ENCODE measurements around the gene SMPD3. TPM values are rescaled to one million over a fixed set of nuclear protein-coding genes. Genes with fewer than 3 reads are reported as not detected.

Gene SMPD3
- total and polyA plus RNA-seq, 2 of the 4 experiments (the other 2 are of a cell fraction), result not detected

- intact Hi-C loops (cut with micrococcal nuclease) (no loop called here), dilution Hi-C loops (cut with HindIII; ENCODE audit: low sequenced_read_pairs, unreplicated experiment) (no loop called here), in situ Hi-C loops (cut with MboI; ENCODE audit: low sequenced_read_pairs) (no loop called here)
- BruUV-seq (replicated peaks), result no TSS peak
- no peak for DNase-seq
- Histone ChIP-seq H3K23ac (ENCODE audit: low read depth, low read length) (no peak overlapping the region), H3K9me1 (ENCODE audit: insufficient read depth, low read length) (no peaks in the 10 kb centered on the region), H3K4me2 (ENCODE audit: low read depth, low read length) (no peak overlapping the region), H3K4me3 (ENCODE audit: insufficient read depth, low read depth, low read length) (no peak overlapping the region), H3K27ac (ENCODE audit: insufficient read depth, low read length) (no peak overlapping the region), H2BK120ac (ENCODE audit: low read depth, low read length) (no peak overlapping the region), H3K14ac (replicated peaks; ENCODE audit: low read depth, low read length) (no peak overlapping the region), H3K56ac (ENCODE audit: extremely low read depth, insufficient read depth, low read length) (no peak overlapping the region), H3K4me1 (ENCODE audit: control insufficient read depth, insufficient read depth, low read length) (no peaks in the 10 kb centered on the region), H2BK15ac (ENCODE audit: low read depth, low read length) (no peak overlapping the region), H3K4ac (ENCODE audit: low read depth, low read length) (no peak overlapping the region), H4K91ac (ENCODE audit: insufficient read depth, low read depth, low read length) (no peak overlapping the region), H4K8ac (ENCODE audit: low read depth in 2 of 2, low read length in 2 of 2) (no peak overlapping the region), H2AK5ac (ENCODE audit: low read depth, low read length) (no peak overlapping the region), H2BK20ac (ENCODE audit: low read depth, low read length) (no peak overlapping the region), H2AFZ (replicated peaks; ENCODE audit: low read length, poor library complexity) (no peak overlapping the region), H3K36me3 (ENCODE audit: control insufficient read depth, insufficient read depth, low read length) (no peaks in the 10 kb centered on the region), H4K5ac (ENCODE audit: low read depth, low read length) (no peak overlapping the region), H2AK9ac (replicated peaks; ENCODE audit: low read depth, low read length, poor library complexity) (no peak overlapping the region), H3K27me3 (ENCODE audit: control insufficient read depth, insufficient read depth, low read length) (peaks cover 48% of the 10 kb centered on the region), H2BK5ac (ENCODE audit: low read depth, low read length, poor library complexity, severe bottlenecking) (no peak overlapping the region), H3K9me3 (ENCODE audit: control insufficient read depth, insufficient read depth, low read length) (no peaks in the 10 kb centered on the region), H4K20me1 (ENCODE audit: insufficient read depth, low read length) (no peaks in the 10 kb centered on the region; the same call in 1 of the 2 replicates), H3K79me1 (ENCODE audit: low read depth in 1 of 2, low read length in 2 of 2) (no peaks in the 10 kb centered on the region), H3K9ac (ENCODE audit: low read depth, low read length) (no peak overlapping the region), H3K18ac (ENCODE audit: low read depth, low read length) (no peak overlapping the region)
- ChIA-PET CTCF (no interaction called here), POLR2A (ENCODE audit: unreplicated experiment) (no interaction called here)
- TF ChIP-seq MXI1 (IDR thresholded peaks at IDR 0.05; ENCODE audit: borderline replicate concordance, low read depth, low read length), result no peak
- no peak for TF ChIP-seq NFE2L2 (IDR thresholded peaks at IDR 0.05; ENCODE audit: low read depth, low read length)
- no peak for TF ChIP-seq FOS (IDR thresholded peaks at IDR 0.05; ENCODE audit: low read depth, low read length)
- no peak for TF ChIP-seq ELK1 (IDR thresholded peaks at IDR 0.05; ENCODE audit: borderline replicate concordance, low read depth, low read length)
- no peak for TF ChIP-seq USF2 (IDR thresholded peaks at IDR 0.05; ENCODE audit: low read depth, low read length)
- TF ChIP-seq, protein P1, sequence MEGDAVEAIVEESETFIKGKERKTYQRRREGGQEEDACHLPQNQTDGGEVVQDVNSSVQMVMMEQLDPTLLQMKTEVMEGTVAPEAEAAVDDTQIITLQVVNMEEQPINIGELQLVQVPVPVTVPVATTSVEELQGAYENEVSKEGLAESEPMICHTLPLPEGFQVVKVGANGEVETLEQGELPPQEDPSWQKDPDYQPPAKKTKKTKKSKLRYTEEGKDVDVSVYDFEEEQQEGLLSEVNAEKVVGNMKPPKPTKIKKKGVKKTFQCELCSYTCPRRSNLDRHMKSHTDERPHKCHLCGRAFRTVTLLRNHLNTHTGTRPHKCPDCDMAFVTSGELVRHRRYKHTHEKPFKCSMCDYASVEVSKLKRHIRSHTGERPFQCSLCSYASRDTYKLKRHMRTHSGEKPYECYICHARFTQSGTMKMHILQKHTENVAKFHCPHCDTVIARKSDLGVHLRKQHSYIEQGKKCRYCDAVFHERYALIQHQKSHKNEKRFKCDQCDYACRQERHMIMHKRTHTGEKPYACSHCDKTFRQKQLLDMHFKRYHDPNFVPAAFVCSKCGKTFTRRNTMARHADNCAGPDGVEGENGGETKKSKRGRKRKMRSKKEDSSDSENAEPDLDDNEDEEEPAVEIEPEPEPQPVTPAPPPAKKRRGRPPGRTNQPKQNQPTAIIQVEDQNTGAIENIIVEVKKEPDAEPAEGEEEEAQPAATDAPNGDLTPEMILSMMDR (conservative IDR thresholded peaks at IDR 0.05; ENCODE audit: low read depth, low read length), result no peak
- no peak for TF ChIP-seq POLR2A (IDR thresholded peaks at IDR 0.05; ENCODE audit: low read depth, low read length)
- TF ChIP-seq RCOR1 (IDR thresholded peaks at IDR 0.05; ENCODE audit: insufficient replicate concordance, low read length), result no peak
- no peak for TF ChIP-seq CEBPB (IDR thresholded peaks at IDR 0.05; ENCODE audit: low read depth, low read length)
- TF ChIP-seq RFX5 (IDR thresholded peaks at IDR 0.05; ENCODE audit: low read depth, low read length), result no peak
- no peak for TF ChIP-seq SMC3 (IDR thresholded peaks at IDR 0.05; ENCODE audit: low read depth, low read length)
- TF ChIP-seq BHLHE40 (IDR thresholded peaks at IDR 0.05; ENCODE audit: low read depth, low read length), result no peak
- TF ChIP-seq MAFK (IDR thresholded peaks at IDR 0.05; ENCODE audit: low read depth, low read length), result no peak
- TF ChIP-seq MAZ (IDR thresholded peaks at IDR 0.05; ENCODE audit: borderline replicate concordance, low read depth, low read length), result no peak
- WGBS, 2 experiments (ENCODE audit: extremely low coverage in 2 of 2, insufficient read length in 1 of 2), result 58% methylated on average over 4 of the region's 5 CpGs; no CpG with 5 or more reads in 1 of the 2 experiments
- no peak for ATAC-seq (ENCODE audit: low read depth)
These were observed 20.5 kb downstream of the SMPD3 start for GRCh38 chr16:68427649-68428303.

Measured in IMR-90 (cell line).